ENCODE results near the gene UVSSA.
"Not testable (repeated sequence)": the region's sequence is repeated elsewhere in the genome, so short reads cannot be mapped to it uniquely, and the experiment has no call there.

Gene UVSSA

DNA sequence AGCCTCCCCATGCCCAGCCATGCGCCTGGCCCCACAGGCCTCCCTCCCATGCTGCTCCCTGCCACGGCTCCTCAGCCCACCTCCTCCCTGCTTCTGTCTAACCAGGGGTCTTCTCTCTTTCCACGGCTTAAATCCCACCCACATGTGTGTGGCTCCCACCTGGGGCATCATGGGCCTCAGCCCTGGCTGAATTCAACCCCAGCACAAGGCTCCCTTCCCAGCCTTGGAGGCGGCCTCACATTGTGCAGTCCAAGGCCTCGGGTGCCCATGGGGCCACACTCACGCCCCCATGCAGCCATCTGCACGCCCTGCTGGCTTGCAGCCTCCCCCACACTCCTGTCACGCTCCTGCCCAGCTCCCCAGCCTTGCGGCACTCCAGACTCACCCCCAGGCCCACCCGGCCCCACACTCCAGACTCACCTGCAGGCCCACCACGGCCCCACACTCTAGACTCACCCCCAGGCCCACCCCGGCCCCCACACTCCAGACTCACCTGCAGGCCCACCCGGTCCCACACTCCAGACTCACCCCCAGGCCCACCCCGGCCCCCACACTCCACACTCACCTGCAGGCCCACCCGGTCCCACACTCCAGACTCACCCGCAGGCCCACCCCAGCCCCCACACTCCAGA lies 30.4 kb upstream of the UVSSA start:
- DNase-seq: no peak

DNA sequence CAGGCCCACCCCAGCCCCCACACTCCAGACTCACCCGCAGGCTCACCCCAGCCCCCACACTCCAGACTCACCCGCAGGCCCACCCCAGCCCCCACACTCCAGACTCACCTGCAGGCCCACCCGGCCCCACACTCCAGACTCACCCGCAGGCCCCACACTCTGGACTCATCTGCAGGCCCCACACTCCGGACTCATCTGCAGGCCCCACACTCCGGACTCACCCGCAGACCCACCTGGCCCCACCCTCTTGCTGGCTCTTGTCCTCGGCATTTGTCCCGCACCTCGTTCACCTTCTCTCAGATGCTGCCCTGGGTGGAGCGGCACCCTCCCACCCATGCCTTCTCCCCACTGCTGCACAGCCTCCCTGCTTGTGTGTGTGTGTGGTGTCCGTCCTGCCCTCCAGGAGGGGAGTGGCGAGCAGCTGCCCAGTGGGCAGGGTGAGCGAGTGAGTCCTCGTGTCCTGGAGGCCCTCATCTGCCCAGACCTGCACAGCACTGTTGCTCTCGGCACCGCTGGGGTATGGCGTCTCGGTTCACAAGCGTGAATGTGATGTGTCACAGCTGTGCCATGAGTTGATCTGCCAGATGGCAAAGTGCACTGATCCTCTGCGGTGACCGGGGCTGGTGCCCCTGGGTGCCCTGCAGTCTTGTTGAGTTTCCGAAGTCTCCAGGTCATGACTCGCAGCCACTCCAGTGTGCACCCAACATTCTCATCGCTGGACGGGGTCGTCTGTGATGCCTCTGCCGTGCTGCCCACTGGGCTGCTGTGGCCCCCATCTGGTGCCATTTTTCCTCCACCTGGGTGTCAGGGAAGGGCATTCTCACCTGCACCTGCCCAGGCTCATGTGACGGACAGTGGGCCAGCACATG lies 29.6 kb upstream of the UVSSA start:
- no peak for DNase-seq

DNA sequence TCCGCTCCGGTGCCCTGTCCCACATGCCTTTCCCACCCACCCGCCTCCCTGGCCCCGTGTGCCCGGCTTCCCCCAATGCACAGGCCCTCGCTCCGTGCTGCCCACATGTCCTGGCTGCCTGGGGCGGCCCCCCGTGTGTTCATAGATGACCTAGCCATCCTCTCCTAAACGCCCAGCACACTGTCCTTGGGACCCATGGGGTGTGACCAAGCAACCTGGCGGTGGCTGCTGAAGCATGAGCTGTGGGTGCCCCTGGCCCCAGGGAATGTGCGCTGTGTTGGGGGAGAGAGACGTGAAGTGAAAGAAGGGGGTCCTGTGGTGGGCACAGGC lies 29.0 kb upstream of the UVSSA start:
- no peak for DNase-seq

DNA sequence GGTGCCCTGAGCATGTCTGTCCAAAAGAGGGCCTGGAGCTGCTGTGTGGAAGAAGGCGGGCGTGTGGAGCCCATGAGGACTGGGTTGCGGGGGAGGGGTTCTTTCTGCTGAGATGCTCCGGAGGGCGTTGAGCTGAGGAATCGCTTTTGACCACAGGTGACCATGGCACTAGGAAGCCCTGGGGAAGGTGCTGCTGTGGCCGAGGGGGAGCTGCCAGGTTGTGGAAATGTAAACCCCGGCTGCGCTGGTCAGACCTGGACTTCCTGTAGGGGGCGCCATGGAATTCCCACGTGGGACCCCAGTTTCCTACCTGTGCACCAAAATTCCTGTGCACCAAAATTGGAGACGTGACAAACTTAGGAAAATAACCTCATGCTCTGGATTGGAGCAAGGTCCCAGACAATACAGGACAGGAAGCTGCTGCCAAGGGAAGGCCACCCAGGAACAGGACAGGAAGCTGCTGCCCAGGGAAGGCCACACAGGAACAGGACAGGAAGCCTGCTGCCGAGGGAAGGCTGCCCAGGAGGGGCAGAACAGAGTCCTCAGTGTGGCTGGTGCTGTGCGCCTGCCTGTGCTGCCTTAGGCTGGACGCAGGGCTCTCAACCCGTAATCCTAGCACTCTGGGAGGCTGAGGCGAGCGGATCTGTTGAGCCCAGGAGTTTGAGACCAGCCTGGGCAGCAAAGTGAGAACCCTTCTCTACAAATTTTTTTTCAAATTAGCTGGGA lies 28.4 kb upstream of the UVSSA start:
- no peak for DNase-seq

DNA sequence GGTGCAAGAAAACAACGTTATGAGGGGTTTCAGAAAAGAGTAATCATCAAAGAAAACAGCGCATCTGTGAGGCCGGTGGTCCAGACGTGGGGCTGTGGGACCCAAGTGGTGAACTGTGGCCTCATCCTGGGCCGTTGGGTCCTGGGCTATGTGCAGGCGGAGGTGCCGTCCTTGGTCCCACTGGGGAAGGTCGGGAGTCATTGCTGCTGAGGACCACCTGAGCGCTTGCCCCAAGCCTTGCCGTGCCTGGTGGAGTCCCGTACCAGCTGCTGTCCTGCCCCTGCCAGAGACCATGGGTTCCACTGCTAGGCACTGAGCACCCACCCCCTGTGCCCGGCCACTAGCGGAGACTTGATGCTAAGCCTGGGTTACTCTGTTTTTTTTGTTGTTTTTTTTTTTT lies 25.5 kb upstream of the UVSSA start:
- no peak for DNase-seq

DNA sequence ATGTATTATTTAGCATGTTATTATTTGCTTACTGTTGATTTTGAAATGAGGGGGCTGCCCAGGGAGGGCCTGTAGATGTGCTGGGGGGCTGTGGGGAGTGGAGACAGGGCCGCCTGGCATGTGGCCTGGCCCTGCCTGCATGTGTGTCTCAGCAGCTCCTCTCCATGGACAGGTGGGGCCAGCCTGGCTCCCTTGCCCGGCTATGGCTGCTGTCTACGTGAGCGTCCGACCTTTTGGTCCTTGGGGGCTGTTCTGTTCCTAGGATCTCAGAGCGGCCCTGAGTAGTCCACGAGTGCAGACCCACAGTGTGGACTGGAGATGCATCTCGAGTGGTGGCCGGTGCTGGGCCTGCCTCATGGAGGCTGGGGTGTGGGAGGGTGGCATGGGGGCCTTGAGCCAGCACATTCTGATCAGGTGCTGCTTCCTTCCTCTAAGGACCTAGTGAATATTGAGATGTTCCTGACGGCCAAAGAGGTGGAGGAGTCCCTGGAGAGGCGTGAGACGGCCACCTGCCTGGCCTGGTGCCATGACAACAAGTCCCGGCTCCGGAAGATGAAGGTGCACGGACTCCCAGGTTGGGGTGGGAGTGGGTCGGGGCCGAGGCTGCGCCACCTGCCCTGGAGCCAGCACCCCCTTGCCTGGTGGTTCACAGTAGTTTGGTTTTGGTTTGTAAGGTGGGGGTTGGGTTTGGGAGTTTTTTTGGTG lies 24.9 kb upstream of the UVSSA start:
- no peak for DNase-seq

DNA sequence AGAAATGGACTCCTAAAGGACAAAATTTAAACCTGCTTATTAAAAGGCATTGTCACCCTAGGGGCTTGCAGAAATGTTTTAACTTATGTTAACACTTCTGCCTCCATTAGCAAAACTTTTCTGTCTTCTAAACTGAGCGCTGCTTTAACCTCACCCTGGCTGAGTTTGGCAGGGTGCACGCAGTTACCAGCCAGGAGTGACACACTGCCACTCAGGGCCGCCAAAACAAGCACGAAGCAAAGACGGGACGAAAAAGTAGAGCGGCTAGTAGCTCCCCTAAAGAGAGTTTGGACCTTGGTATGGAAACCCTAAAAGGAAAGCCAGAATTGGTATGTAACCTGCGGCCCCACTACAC lies 23.8 kb upstream of the UVSSA start:
- DNase-seq: no peak

DNA sequence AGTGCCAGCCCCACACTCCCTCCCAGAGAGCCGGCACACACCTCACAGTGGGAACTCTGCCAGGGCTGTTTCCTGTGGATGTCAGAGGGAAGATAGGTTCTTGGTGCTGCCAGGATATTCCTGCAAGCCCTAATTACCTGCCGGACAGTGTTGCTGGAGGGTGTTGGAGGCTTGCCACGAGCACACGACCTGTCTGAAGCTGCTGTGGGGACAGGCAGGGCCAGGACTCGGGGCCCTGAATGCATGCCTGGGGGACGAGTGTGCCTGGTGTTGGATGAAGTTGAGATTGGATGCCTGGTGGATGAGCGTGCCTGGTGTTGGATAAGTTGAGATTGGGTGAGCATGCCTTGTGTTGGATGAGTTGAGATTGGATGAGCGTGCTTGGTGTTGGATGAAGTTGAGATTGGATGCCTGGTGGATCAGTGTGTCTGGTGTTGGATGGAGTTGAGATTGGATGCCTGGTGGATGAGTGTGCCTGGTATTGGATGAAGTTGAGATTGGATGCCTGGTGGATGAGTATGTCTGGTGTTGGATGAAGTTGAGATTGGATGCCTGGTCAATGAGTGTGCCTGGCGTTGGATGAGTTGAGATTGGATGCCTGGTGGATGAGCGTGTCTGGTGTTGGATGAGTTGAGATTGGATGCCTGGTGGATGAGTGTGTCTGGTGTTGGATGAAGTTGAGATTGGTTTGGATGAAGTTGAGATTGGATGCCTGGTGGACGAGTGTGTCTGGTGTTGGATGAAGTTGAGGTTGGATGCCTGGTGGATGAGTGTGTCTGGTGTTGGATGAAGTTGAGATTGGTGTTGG lies 23.2 kb upstream of the UVSSA start:
- DNase-seq: no peak

DNA sequence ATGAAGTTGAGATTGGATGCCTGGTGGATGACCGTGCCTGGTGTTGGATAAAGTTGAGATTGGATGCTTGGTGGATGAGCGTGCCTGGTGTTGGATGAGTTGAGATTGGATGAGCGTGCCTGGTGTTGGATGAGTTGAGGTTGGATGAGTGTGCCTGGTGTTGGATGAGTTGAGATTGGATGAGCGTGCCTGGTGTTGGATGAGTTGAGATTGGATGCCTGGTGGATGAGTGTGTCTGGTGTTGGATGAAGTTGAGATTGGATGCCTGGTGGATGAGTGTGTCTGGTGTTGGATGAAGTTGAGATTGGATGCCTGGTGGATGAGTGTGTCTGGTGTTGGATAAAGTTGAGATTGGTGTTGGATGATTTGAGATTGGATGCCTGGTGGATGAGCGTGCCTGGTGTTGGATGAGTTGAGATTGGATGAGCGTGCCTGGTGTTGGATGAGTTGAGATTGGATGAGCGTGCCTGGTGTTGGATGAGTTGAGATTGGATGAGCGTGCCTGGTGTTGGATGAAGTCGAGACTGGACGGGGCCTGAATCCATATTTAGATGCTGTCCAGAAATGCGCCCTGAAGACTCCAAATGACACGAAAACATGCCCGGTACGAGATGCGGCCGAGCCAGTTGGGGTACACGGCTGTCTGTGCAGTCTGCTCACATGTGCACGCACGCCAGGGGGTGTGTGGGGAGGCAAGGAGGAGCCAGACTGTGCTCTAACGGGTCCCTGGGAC lies 22.4 kb upstream of the UVSSA start:
- DNase-seq: not testable (repeated sequence)

DNA sequence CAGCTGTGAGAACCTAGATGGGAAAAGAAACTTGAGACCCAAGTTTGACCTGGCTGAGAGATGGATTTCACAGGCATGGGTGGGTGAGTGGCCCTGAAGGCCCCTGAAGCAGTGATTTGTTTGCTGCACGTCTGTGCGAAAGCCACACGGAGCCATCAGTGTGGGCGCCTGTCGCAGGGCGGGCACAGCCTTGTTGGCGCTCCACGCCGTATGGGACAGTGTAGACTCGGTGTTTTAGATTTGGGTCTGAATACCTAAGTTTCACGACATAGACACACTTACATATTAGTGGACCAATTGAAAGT lies 21.9 kb upstream of the UVSSA start:
- no peak for DNase-seq

DNA sequence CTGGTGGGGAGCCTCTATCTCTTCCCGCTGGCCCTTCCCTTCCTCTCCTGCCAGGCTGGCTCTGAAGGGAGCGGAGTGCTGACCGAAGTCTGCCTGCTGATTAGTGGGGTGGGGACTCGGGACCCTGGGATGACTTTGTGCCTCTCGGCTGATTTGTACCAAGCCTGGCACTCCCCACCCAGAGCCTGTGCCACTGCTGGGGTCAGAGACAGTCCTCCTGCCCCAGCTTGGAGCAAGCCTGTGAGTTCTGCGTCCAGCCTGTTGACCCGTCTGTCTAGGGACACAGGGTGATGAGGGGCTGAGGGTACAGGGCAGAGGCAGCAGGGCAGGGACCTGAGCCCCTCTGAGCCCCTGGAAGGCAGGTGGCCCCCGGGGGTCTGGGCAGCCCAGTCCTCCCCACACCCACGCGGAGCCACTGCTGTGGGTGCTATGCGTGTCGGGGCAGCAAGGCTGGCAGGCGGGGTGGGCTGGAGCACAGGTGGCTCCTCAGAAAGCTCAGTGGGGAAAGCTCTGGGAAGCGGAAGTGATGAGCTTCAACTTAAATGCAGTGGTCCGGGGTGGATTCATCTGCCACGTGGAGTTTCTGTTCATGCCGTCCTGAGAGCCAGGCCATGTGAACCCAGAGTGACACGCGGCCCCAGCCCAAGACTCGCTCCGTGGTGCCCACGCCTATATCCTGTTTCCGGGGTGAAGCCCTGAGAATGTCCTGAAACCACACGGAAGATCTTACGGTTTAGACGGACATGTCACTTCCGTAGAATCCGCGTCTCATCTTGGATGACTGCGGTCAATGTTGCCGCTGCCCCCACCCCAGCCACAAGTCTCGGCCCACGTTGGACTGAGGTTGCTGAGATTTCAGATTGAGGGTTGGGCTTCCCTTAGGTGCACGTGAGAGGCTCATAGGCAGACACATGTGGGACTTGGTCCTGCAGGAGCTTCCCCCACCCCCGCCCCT lies 21.1 kb upstream of the UVSSA start:
- no peak for DNase-seq

DNA sequence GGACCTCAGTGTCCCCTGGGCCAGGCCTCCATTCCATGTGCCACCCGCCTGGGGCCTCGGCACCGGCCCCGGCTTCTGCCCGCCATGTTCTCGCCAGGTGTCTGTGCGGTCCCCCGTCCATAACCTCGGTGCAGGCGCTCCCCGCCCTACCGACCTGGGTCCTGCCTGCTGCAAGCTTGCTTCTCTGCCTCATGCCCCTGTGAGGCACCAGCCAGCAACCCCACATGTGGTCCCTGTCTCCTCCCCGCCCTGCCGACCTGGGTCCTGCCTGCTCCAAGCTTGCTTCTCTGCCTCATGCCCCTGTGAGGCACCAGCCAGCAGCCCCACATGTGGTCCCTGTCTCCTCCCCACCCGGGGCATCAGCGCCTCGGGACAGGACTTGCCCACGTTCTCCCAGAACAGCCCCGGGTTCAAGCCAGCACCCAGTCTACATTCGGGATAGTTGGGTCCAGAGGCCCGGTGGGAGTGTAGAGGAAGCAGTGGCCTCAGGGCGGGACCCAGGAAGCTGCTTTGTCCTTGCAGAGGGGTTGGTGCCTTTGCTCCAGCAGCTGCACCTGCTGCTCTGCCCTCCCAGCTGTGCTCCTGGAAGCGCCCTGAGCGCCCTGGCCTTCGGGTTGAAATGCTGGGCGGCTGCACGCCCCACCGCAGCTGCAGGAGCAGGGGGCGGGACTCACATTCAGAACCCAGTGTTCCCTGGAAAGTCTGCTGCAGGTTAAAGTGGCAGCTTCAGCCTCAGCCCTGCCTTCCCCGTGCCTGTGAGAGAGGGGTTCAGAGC lies 20.1 kb upstream of the UVSSA start:
- no peak for DNase-seq

DNA sequence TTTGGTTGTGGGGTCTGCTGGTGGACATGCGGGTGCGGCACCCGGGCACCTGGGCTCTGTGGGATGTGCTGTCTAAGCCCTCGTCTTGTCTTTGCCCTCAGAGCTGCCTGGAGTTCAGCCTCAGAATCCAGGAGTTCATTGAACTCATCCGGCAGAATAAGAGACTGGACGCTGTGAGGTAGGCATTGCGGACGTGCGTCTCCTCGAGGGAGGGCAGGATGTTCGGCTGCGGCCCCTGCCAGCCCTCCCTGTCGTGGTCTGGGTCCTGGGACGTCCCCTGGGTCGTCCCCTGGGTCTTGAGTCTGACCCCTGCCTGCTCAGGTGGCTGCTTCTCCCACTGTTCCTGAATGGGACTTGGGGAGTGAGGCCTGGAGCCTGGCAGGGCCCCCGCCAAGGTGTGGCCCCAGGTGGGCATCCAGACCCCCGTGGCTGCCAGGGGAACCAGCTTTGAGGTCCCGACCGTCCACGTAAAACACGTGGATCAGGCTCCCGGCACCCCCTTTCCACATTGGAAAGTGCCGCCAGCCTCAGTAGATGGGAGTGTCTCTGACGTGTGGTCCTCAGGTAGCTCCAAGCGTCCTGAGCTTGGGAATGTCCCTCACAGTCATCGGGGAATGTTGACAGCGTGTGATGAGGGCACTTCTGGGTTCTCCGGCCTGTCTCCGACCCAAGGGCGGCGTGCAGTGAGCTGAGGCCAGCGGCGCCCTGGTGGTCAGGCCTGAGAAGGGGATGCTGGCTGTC lies 19.3 kb upstream of the UVSSA start:
- DNase-seq: no peak

DNA sequence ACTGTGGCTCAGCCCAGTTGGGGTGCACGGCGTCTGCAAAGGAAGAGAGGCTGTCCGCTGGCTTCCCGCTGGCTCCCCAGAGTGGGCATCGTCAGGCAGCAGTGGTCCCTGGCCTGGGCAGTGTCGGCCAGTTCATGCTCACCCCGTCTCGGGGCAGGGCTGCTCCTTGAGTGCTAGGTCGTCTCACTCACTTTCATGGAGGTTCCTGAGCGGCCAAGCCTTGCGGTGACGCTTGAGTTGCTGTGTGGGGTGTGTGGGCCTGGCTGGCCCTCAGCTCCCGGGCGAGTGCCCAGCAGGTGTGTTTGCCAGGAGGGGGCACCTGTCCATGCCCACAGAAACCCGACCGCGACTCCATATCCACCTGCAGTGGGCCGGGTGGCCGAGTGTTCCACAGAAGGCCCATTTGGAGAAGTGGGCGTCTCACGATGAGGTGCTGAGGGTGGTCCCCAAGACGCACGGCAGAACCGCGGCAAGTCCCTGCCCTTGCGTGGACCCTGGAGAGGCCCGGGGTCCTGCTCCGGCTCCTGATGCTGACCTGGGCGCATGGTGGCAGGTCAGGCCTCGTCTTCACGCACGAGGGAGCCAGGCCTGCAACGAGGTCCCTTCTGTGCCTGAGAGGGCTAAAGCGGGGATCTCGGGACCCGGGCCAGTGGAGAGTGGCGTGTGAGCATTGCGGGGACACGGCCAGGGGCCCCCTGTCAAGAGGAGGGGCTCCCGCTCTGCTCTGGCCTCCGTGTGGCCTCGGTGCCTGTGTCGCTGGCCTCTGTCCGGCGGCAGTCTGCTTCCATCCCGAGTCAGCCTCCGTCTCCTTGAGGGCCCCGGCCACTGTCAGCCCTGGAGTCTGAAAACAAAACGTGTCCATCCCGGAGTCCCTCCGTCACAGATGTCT lies 18.5 kb upstream of the UVSSA start:
- DNase-seq: no peak

DNA sequence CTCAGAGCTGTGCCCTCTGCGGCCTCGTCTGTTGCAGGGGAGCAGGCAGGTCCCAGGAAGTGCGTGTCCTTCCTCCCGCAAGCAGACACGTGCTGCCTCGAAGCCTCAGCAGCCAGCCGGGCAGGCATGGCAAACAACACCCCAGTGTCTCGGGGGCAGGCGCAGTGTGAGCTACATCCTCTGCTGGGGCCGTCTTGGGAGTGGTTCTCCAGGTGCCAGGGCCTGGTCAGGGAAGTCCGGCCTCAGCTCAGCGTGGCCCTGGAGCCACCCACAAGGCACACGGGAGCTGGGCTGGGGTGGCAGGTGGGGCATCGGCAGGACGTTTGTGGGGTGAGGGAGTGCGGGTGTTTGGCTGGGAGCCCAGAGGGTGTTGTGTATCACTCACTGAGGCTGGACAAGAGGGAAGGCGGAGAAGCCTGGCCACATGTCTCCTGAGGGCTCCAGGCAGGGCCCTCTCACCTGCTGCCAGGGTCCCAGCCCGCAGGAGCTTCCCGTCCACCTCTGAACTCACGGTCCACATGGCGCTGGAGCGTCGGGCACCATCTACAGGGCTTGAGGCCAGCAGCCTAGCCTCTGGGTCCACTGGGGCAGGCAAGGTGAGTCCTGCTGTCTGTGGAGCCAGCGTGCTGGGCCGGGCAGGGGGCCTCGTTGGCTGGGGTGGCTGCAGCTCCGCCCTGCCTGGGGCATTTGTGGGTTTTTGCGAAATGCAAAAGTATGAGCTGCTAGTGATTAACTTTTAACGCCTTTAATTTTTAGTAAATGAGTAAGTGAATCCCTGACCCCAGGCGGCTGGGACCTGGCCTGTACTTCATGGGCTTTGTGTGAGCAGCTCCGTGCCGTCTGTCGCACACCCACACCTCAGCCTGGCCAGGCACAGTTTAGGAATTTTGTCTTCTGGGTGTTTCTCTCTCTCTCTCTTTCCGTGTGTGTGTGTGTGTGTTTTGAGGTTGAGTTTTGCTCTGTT lies 17.3 kb upstream of the UVSSA start:
- no peak for DNase-seq

DNA sequence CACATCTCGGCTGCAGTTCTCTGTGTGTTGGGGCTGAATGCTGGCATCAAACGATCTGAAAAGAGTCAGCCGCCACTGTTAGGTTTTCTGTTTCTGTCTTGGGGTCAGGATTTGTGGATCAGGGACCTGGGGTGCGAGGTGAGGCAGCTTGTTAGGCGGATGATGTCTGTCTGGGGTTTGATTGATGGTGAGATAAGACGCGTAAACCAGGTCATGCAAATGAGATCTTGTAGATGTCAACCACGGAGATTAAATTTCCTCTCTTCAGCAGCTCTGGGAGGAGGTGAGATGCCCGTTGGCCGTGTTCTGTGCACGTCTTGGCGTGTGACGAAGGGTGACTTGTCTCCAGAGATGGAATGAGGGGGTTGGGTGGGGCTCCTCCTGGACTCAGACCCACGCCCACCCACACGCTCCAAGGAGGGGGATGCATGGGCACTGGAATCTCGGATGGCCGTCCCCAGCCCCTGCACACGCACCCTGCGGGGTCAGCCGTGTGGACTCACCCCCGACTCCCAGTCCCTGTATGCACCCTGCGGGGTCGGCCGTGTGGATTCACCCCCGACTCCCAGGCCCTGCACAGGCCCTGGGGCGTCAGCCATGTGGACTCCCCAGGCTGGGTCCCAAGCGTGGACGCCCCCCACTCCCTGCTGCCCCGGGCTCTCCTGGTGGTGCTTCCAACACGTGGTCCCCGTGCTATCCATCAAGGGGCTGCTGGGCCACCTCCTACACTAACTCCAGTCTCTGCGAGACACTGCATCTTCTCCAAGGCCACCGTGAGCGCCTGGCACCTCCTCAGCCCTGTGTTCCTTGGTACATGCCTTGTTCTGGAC lies 16.0 kb upstream of the UVSSA start:
- no peak for DNase-seq
